ENCODE measurements around the gene XRCC5. TPM values are rescaled to one million over a fixed set of nuclear protein-coding genes. Genes with fewer than 3 reads are reported as not detected.

Gene XRCC5
- total RNA-seq, 2 donors from 2014 or later = 205 to 244 TPM

- H3K36me3 ChIP-seq = no peaks in the 10 kb centered on the region
Observed at GRCh38 chr2:216113572-216113971, 4.4 kb downstream of the XRCC5 start.

GRCh38 chr2:216114382-216114713, 5.2 kb downstream of the XRCC5 start:
- no peaks in the 10 kb centered on the region for H3K36me3 ChIP-seq
- no peaks in the 10 kb centered on the region for H3K27me3 ChIP-seq
- H3K9me3 ChIP-seq = no peaks in the 10 kb centered on the region
- no peak for TF ChIP-seq CTCF (IDR thresholded peaks at IDR 0.05)
- intact Hi-C loops (cut with DNase I) = loop anchor here (5.0 kb wide), 1 partner anchor 82 kb away; no protein-coding TSS in a partner anchor
- DNase-seq = no peak
- H3K9ac ChIP-seq (ENCODE audit: low read depth in 2 of 2, low read length in 2 of 2) = no peak overlapping the region
- no peaks in the 10 kb centered on the region for H3K4me1 ChIP-seq
- H3K4me3 ChIP-seq = no peak overlapping the region
- H3K27ac ChIP-seq = no peak overlapping the region

More at GRCh38 chr2:216113572-216113971, 4.4 kb downstream of the XRCC5 start:
- H3K9me3 ChIP-seq = no peaks in the 10 kb centered on the region
- intact Hi-C loops (cut with DNase I) = loop anchor here (5.0 kb wide), 1 partner anchor 81 kb away; no protein-coding TSS in a partner anchor
- H3K9ac ChIP-seq (ENCODE audit: low read depth in 2 of 2, low read length in 2 of 2) = no peak overlapping the region
- no peak overlapping the region for H3K27ac ChIP-seq
- H3K27me3 ChIP-seq = no peaks in the 10 kb centered on the region
- no peak for TF ChIP-seq CTCF (IDR thresholded peaks at IDR 0.05)
- no peaks in the 10 kb centered on the region for H3K4me1 ChIP-seq
- no peak overlapping the region for H3K4me3 ChIP-seq
- DNase-seq = no peak

- H3K4me1 ChIP-seq = no peaks in the 10 kb centered on the region
- peak overlapping the region; percentile 37 for H3K4me3 ChIP-seq
- H3K27me3 ChIP-seq = no peaks in the 10 kb centered on the region
- intact Hi-C loops (cut with DNase I) = loop anchor here (5.0 kb wide), 1 partner anchor 83 kb away; no protein-coding TSS in a partner anchor
- no peaks in the 10 kb centered on the region for H3K9me3 ChIP-seq
- H3K9ac ChIP-seq (ENCODE audit: low read depth in 2 of 2, low read length in 2 of 2) = peak overlapping the region in 1 of 2 donors; percentile 68
- peak; percentile 76 for TF ChIP-seq CTCF (IDR thresholded peaks at IDR 0.05)
- H3K36me3 ChIP-seq = no peaks in the 10 kb centered on the region
- H3K27ac ChIP-seq = peak overlapping the region; percentile 75
- peak; percentile 99 for DNase-seq
Observed at GRCh38 chr2:216114714-216115531, 5.8 kb downstream of the XRCC5 start.

GRCh38 chr2:216116418-216116817, 7.3 kb downstream of the XRCC5 start:
- H3K9me3 ChIP-seq = no peaks in the 10 kb centered on the region
- DNase-seq = no peak
- no peak overlapping the region for H3K9ac ChIP-seq (ENCODE audit: low read depth in 2 of 2, low read length in 2 of 2)
- no peaks in the 10 kb centered on the region for H3K27me3 ChIP-seq
- no peak for TF ChIP-seq CTCF (IDR thresholded peaks at IDR 0.05)
- intact Hi-C loops (cut with DNase I) = no loop called here
- no peak overlapping the region for H3K4me3 ChIP-seq
- no peaks in the 10 kb centered on the region for H3K4me1 ChIP-seq
- H3K36me3 ChIP-seq = peaks cover under 1% of the 10 kb centered on the region
- H3K27ac ChIP-seq = no peak overlapping the region

GRCh38 chr2:216117561-216118340, 8.6 kb downstream of the XRCC5 start:
- H3K27me3 ChIP-seq = no peaks in the 10 kb centered on the region
- no peaks in the 10 kb centered on the region for H3K9me3 ChIP-seq
- H3K27ac ChIP-seq = no peak overlapping the region
- intact Hi-C loops (cut with DNase I) = no loop called here
- no peaks in the 10 kb centered on the region for H3K4me1 ChIP-seq
- no peak for TF ChIP-seq CTCF (IDR thresholded peaks at IDR 0.05)
- peaks cover 14% of the 10 kb centered on the region for H3K36me3 ChIP-seq
- H3K4me3 ChIP-seq = no peak overlapping the region
- no peak overlapping the region for H3K9ac ChIP-seq (ENCODE audit: low read depth in 2 of 2, low read length in 2 of 2)
- no peak for DNase-seq

Data from colonic mucosa (tissue), 4 donors.